ENCODE data around the gene DCTN4. TPM values are rescaled to one million over a fixed set of nuclear protein-coding genes. Genes with fewer than 3 reads are reported as not detected.

DCTN4 gene
- total RNA-seq, 1 experiment from 2014 or later: 43.9 TPM

GRCh38 chr5:150787656-150788055, 28.8 kb upstream of the DCTN4 start:
- TF ChIP-seq SMAD3 (CRISPR knock-in tag; IDR thresholded peaks at IDR 0.05; ENCODE audit: borderline replicate concordance) (no peak), ATF2 (CRISPR knock-in tag; IDR thresholded peaks at IDR 0.05; ENCODE audit: borderline replicate concordance, low read depth) (no peak), TCF7 (CRISPR knock-in tag; IDR thresholded peaks at IDR 0.05; ENCODE audit: low read depth) (no peak), ZBTB21 (CRISPR knock-in tag; IDR thresholded peaks at IDR 0.05; ENCODE audit: borderline replicate concordance) (no peak), GTF2I (CRISPR knock-in tag; conservative IDR thresholded peaks at IDR 0.05) (no peak), TEAD4 (CRISPR knock-in tag; IDR thresholded peaks at IDR 0.05) (no peak), TP53 (CRISPR knock-in tag; IDR thresholded peaks at IDR 0.05) (no peak), ZNF121 (CRISPR knock-in tag; IDR thresholded peaks at IDR 0.05) (no peak), ZNF138 (CRISPR knock-in tag; conservative IDR thresholded peaks at IDR 0.05) (no peak), AR (CRISPR knock-in tag; IDR thresholded peaks at IDR 0.05) (no peak), GABPB1 (CRISPR knock-in tag; IDR thresholded peaks at IDR 0.05) (no peak)
- TF ChIP-seq, protein P1, sequence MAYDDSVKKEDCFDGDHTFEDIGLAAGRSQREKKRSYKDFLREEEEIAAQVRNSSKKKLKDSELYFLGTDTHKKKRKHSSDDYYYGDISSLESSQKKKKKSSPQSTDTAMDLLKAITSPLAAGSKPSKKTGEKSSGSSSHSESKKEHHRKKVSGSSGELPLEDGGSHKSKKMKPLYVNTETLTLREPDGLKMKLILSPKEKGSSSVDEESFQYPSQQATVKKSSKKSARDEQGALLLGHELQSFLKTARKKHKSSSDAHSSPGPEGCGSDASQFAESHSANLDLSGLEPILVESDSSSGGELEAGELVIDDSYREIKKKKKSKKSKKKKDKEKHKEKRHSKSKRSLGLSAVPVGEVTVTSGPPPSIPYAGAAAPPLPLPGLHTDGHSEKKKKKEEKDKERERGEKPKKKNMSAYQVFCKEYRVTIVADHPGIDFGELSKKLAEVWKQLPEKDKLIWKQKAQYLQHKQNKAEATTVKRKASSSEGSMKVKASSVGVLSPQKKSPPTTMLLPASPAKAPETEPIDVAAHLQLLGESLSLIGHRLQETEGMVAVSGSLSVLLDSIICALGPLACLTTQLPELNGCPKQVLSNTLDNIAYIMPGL (CRISPR knock-in tag; IDR thresholded peaks at IDR 0.05): no peak
- no peak overlapping the region for H3K27ac Mint-ChIP-seq

DNA sequence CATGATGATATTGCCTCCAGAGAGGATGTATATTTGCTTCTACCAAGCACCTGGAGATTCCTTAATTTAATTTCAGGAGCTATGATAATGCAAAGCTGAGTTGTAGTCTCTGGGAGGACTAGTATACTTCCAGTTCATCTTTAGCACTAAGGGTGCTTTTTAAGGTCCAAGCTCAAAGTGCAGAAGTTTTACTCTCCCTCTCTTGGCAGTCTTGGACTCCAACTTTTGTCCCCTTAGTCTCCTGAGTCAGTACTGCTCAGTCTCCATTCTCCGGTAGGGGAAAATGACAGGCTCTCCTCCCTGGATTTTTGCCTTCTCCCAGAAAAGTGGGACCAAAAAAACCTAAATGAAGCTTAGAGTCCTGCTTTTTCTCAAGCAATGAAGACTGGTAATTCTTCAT, 28.1 kb upstream of the DCTN4 start:
- H3K36me3 Mint-ChIP-seq: peaks cover 12% of the 10 kb centered on the region
- peaks cover 56% of the 10 kb centered on the region for H3K4me1 Mint-ChIP-seq
- ChIA-PET CTCF (interaction anchor here (0.6 to 2.1 kb wide), 5 partner anchors 8 to 212 kb away, joined by 3 to 12 read pairs (median 4); partner anchors contain the start of genes RBM22 and SMIM3), POLR2A (interaction anchor here (1.1 kb wide), 1 partner anchor 8 kb away, joined by 3 read pairs; the partner anchor contains the start of gene SMIM3)
- TF ChIP-seq ZNF317 (CRISPR knock-in tag; IDR thresholded peaks at IDR 0.05; ENCODE audit: borderline replicate concordance, low read depth): no peak
- H3K4me3 Mint-ChIP-seq: no peak overlapping the region
- DNase-seq (ENCODE audit: low spot score) (no peak), ATAC-seq (no peak)
- H3K27me3 Mint-ChIP-seq (ENCODE audit: low read depth): no peaks in the 10 kb centered on the region
- H3K27ac Mint-ChIP-seq: no peak overlapping the region
- peaks cover 6% of the 10 kb centered on the region for H3K9me3 Mint-ChIP-seq

More at GRCh38 chr5:150787656-150788055, 28.8 kb upstream of the DCTN4 start:
- peaks cover 12% of the 10 kb centered on the region for H3K36me3 Mint-ChIP-seq
- peaks cover 49% of the 10 kb centered on the region for H3K4me1 Mint-ChIP-seq
- POLR2A ChIA-PET: interaction anchor here (1.1 kb wide), 1 partner anchor 9 kb away, joined by 3 read pairs; the partner anchor contains the start of gene SMIM3
- ATAC-seq: no peak
- H3K4me3 Mint-ChIP-seq: no peak overlapping the region
- no peak for DNase-seq (ENCODE audit: low spot score)
- CTCF ChIA-PET: interaction anchor here (1.2 to 2.1 kb wide), 4 partner anchors 9 to 213 kb away, joined by 4 to 12 read pairs (median 5); partner anchors contain the start of genes RBM22 and SMIM3
- peaks cover 6% of the 10 kb centered on the region for H3K9me3 Mint-ChIP-seq
- no peaks in the 10 kb centered on the region for H3K27me3 Mint-ChIP-seq (ENCODE audit: low read depth)

- no peak for ATAC-seq
- Mint-ChIP-seq H3K27me3 (ENCODE audit: low read depth) (no peaks in the 10 kb centered on the region), H3K4me1 (peaks cover 65% of the 10 kb centered on the region), H3K9me3 (peaks cover 6% of the 10 kb centered on the region), H3K27ac (no peak overlapping the region), H3K4me3 (no peak overlapping the region), H3K36me3 (peaks cover 12% of the 10 kb centered on the region)
- POLR2A ChIA-PET: no interaction called here
- CTCF ChIA-PET: interaction anchor here (2.1 kb wide), 1 partner anchor 15 kb away, joined by 12 read pairs; no protein-coding TSS in a partner anchor
- DNase-seq (ENCODE audit: low spot score): no peak
- TF ChIP-seq, protein P2, sequence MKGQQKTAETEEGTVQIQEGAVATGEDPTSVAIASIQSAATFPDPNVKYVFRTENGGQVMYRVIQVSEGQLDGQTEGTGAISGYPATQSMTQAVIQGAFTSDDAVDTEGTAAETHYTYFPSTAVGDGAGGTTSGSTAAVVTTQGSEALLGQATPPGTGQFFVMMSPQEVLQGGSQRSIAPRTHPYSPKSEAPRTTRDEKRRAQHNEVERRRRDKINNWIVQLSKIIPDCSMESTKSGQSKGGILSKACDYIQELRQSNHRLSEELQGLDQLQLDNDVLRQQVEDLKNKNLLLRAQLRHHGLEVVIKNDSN (CRISPR knock-in tag; IDR thresholded peaks at IDR 0.05): no peak
- TF ChIP-seq PRRX2 (CRISPR knock-in tag; IDR thresholded peaks at IDR 0.05) (no peak), ZMAT4 (CRISPR knock-in tag; IDR thresholded peaks at IDR 0.05) (no peak)
- TF ChIP-seq, protein P1 (CRISPR knock-in tag; IDR thresholded peaks at IDR 0.05): no peak
- TF ChIP-seq, protein P3, sequence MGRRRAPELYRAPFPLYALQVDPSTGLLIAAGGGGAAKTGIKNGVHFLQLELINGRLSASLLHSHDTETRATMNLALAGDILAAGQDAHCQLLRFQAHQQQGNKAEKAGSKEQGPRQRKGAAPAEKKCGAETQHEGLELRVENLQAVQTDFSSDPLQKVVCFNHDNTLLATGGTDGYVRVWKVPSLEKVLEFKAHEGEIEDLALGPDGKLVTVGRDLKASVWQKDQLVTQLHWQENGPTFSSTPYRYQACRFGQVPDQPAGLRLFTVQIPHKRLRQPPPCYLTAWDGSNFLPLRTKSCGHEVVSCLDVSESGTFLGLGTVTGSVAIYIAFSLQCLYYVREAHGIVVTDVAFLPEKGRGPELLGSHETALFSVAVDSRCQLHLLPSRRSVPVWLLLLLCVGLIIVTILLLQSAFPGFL (CRISPR knock-in tag; IDR thresholded peaks at IDR 0.05; ENCODE audit: borderline replicate concordance): no peak
- TF ChIP-seq, protein P4, sequence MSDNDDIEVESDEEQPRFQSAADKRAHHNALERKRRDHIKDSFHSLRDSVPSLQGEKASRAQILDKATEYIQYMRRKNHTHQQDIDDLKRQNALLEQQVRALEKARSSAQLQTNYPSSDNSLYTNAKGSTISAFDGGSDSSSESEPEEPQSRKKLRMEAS (CRISPR knock-in tag; IDR thresholded peaks at IDR 0.05): no peak
- TF ChIP-seq, protein P5, sequence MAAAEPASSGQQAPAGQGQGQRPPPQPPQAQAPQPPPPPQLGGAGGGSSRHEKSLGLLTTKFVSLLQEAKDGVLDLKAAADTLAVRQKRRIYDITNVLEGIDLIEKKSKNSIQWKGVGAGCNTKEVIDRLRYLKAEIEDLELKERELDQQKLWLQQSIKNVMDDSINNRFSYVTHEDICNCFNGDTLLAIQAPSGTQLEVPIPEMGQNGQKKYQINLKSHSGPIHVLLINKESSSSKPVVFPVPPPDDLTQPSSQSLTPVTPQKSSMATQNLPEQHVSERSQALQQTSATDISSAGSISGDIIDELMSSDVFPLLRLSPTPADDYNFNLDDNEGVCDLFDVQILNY (CRISPR knock-in tag; IDR thresholded peaks at IDR 0.05): no peak
These were observed 27.1 kb upstream of the DCTN4 start for GRCh38 chr5:150785950-150786349.

All from WTC11 (cell line).